ENCODE measurements around the gene MEGF8.

MEGF8 gene

GRCh38 chr19:42279155-42279901, 46.1 kb upstream of the MEGF8 start:
- peak overlapping the region; percentile 71 for H3K4me3 ChIP-seq (ENCODE audit: control insufficient read depth, low read depth, low read length)
- TF ChIP-seq CTCF (IDR thresholded peaks at IDR 0.05; ENCODE audit: control insufficient read depth, insufficient read depth, low read depth, low read length, missing control alignments) = no peak
- no peak for DNase-seq (ENCODE audit: low read depth)

- peak; percentile 78 for TF ChIP-seq CTCF (IDR thresholded peaks at IDR 0.05; ENCODE audit: control insufficient read depth, insufficient read depth, low read depth, low read length, missing control alignments)
- peak overlapping the region; percentile 71 for H3K4me3 ChIP-seq (ENCODE audit: control insufficient read depth, low read depth, low read length)
- DNase-seq (ENCODE audit: low read depth) = peak; percentile 43
These were observed 45.3 kb upstream of the MEGF8 start for GRCh38 chr19:42279902-42280814.

- no peak for DNase-seq (ENCODE audit: low read depth)
- TF ChIP-seq CTCF (IDR thresholded peaks at IDR 0.05; ENCODE audit: control insufficient read depth, insufficient read depth, low read depth, low read length, missing control alignments) = no peak
- H3K4me3 ChIP-seq (ENCODE audit: control insufficient read depth, low read depth, low read length) = peak overlapping the region; percentile 71
These were observed 44.7 kb upstream of the MEGF8 start for GRCh38 chr19:42280815-42281145.

- DNase-seq (ENCODE audit: low read depth) = no peak
- peak; percentile 4 for TF ChIP-seq CTCF (IDR thresholded peaks at IDR 0.05; ENCODE audit: control insufficient read depth, insufficient read depth, low read depth, low read length, missing control alignments)
- peak overlapping the region; percentile 71 for H3K4me3 ChIP-seq (ENCODE audit: control insufficient read depth, low read depth, low read length)
These were observed 44.1 kb upstream of the MEGF8 start for GRCh38 chr19:42281146-42281826.

DNA sequence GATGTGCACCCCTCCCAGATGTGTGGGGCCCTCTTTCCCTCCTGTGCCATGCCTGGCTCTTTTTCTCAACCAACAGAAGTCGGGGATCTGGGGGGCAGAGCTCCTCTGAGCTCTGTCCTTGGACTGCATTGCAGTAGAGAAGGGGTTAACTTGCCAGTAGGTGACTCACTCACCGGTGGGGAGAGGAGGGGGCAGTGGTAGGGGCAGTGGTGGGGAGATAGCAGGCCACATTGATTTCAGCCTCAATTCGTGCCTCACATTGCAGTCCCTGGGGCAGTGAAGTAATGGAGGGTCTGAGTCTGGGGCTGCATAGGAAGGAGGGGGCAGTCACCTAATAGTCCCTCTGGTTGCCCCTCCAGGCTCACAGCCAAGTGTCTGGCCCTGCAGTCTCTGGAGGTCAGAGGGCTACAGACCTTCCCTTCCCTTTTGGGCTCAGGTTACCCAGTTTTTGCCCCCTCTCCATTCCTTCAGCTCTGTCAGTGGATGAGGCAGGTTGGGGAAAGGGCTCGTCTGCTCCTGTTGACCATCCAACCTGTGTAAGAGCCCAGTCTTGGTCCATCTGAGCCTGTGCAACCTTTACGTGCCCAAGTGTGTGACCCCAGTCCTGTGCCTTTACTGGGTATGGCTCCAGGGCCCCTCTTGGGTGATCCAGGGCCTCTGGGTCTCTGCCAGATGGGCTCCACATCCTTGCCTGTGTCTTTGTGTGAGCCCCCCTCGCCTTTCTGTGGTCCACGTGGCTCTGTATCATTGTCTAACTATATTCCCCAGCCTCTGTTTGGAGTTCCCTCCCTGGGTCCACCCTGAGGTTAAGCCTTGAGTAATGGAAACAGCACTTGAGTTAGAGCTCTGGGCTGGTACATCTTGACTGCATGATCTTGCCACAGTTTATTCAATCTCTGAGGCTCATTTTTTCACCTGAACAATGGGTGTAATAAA, 43.3 kb upstream of the MEGF8 start:
- no peak for DNase-seq (ENCODE audit: low read depth)
- H3K4me3 ChIP-seq (ENCODE audit: control insufficient read depth, low read depth, low read length) = peak overlapping the region; percentile 71
- no peak for TF ChIP-seq CTCF (IDR thresholded peaks at IDR 0.05; ENCODE audit: control insufficient read depth, insufficient read depth, low read depth, low read length, missing control alignments)
